Measurements from ENCODE around the gene ZNF865.

GRCh38 chr19:55581823-55582223, 23.6 kb upstream of the ZNF865 start:
- no peak for TF ChIP-seq CTCF (IDR thresholded peaks at IDR 0.05; ENCODE audit: borderline replicate concordance, extremely low read depth, low read length, poor library complexity, severe bottlenecking)
- TF ChIP-seq EZH2 (IDR thresholded peaks at IDR 0.05; ENCODE audit: borderline replicate concordance, low read depth, low read length, severe bottlenecking) = no peak
